ENCODE data around the gene SPINK7.

The SPINK7 gene

GRCh38 chr5:148343603-148344487, 31.6 kb downstream of the SPINK7 start:
- DNase-seq (ENCODE audit: extremely low read depth in 1 of 2, low read depth in 1 of 2), result no peak

- DNase-seq (ENCODE audit: extremely low read depth in 1 of 2, low read depth in 1 of 2), result no peak
Measured at GRCh38 chr5:148347706-148348105, 35.5 kb downstream of the SPINK7 start.

GRCh38 chr5:148352696-148353095, 40.5 kb downstream of the SPINK7 start:
- DNase-seq (ENCODE audit: extremely low read depth in 1 of 2, low read depth in 1 of 2), result no peak

GRCh38 chr5:148353634-148354033, 41.4 kb downstream of the SPINK7 start:
- DNase-seq (ENCODE audit: extremely low read depth in 1 of 2, low read depth in 1 of 2), result no peak

GRCh38 chr5:148364343-148364742, 52.1 kb downstream of the SPINK7 start:
- DNase-seq (ENCODE audit: extremely low read depth in 1 of 2, low read depth in 1 of 2), result no peak
